ENCODE data around the gene PDE2A.

GRCh38 chr11:72613450-72613849 is 60.8 kb downstream of the PDE2A start:
- TF ChIP-seq CTCF (IDR thresholded peaks at IDR 0.05), result no peak
- TF ChIP-seq CREB1 (CRISPR knock-in tag; IDR thresholded peaks at IDR 0.05), result no peak
- TF ChIP-seq ATF3 (CRISPR knock-in tag; conservative IDR thresholded peaks at IDR 0.05), result no peak
- TF ChIP-seq NFATC4 (CRISPR knock-in tag; IDR thresholded peaks at IDR 0.05), result no peak
- no peak for TF ChIP-seq MYBL2 (CRISPR knock-in tag; IDR thresholded peaks at IDR 0.05)
- no peak for TF ChIP-seq MAX (CRISPR knock-in tag; IDR thresholded peaks at IDR 0.05)
- no peak for TF ChIP-seq E2F4 (CRISPR knock-in tag; IDR thresholded peaks at IDR 0.05; ENCODE audit: borderline replicate concordance, low read depth)
- no peak for TF ChIP-seq MLX (CRISPR knock-in tag; IDR thresholded peaks at IDR 0.05)
- TF ChIP-seq FOXK1 (CRISPR knock-in tag; IDR thresholded peaks at IDR 0.05), result no peak

Measured in WTC11 (cell line).